Astrocyte (in vitro differentiated cells and primary cell): ENCODE results near the gene EXD3.

Experiments used
- CTCF ChIP-seq: IDR thresholded peaks from 2 replicates; pipeline ENCODE4 v1.5.1; 2011; ENCODE audit warnings: low read depth, mild to moderate bottlenecking, inconsistent platforms, low read length, moderate library complexity; ENCODE audit not compliant: insufficient read depth
- EZH2 ChIP-seq: IDR thresholded peaks from 2 replicates; pipeline ENCODE4 v1.6.1; 2012; ENCODE audit warnings: mild to moderate bottlenecking, low read length, inconsistent platforms; ENCODE audit not compliant: insufficient read depth

DNA sequence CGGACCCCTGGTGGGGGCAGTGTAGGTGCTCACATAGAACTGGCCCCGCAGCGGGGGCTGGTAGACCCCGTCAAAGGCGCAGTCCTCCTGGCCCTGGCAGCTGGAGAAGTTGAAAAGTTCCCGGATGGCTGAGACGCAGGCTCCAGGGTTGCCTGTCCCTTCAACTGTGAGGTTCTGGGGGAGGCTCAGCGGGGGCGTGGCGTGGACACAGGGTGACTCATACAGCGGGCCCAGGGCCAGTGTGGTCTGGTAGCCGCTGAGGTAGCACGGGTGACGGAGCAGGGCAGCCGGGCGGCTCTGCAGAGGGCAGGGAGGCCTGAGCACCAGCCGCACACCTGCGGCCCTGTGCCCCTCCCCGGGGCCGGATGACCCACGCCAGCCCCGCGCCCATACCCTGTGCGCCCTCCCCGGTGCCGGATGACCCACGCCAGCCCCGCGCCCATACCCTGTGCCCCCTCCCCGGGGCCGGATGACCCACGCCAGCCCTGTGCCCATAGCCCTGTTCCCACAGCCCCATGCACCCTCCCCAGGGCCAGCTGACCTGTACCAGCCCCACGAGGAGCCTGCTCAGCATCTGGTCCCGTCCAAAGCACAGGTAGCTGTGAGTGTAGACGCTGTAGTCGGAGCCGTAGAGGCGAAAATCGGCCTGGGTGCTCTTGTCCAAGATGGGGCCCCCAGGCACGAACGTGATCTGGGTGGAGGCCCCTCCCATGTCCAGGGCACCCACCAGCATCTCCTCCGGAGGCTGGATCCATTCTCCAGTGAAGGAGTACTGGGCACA lies 13.2 kb upstream of the EXD3 start:
- TF ChIP-seq CTCF (no peak), EZH2 (no peak)
